A172 (cell line): ENCODE data around the gene NOLC1. TPM values are rescaled to one million over a fixed set of nuclear protein-coding genes. Genes with fewer than 3 reads are reported as not detected.

ENCODE experiments used
- DNase-seq: peaks from one replicate; pipeline ENCODE4 v3.0.0-alpha.2; 2015; ENCODE audit warnings: low spot score
- total RNA-seq: library from RNA; depleted of rRNA; stranded (reverse); fragments of >200 nt; shearing (Covaris generic); gene quantifications from 2 replicates; pipeline ENCODE4 v1.2.3, GENCODE V29; 2014; rRNA removed

The NOLC1 gene
- total RNA-seq, 1 experiment from 2014 or later = 87.7 TPM

DNA sequence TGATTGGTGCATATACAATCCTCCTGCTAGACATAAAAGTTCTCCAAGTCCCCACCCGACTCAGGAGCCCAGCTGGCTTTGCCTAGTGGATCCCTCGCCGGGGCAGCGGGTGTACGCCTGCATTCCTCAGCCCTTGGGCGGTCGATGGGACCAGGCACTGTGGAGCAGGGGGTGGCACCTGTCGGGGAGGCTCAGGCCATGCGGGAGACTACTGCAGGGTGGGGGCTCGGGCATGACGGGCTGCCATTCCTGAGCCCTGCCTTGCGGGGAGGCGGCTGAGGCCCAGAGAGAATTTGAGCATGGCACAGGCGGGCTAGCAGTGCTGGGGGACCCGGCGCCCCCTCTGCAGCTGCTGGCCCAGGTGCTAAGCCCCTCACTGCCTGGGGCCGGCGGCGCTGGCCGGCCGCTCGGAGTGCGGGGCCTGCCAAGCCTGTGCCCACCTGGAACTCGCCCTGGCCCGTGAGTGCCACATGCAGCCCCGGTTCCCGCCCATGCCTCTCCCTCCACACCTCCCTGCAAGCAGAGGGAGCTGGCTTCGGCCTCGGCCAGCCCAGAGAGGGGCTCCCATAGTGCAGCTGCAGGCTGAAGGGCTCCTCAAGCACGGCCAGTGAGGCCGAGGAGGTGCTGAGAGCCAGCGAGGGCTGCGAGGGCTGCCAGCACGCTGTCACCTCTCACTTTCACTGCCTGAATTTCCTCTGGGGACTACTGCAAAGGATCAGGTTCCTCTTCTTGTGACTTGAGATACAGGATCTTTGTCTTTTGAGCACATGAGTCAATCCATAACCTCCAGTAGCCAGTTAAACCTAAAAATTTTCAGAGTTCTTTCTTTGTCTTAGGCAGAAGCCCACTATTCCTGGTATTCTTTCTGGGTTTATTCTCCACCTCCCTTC, 48.8 kb downstream of the NOLC1 start:
- DNase-seq = no peak

GRCh38 chr10:102202386-102202785, 50.2 kb downstream of the NOLC1 start:
- DNase-seq = no peak

DNA sequence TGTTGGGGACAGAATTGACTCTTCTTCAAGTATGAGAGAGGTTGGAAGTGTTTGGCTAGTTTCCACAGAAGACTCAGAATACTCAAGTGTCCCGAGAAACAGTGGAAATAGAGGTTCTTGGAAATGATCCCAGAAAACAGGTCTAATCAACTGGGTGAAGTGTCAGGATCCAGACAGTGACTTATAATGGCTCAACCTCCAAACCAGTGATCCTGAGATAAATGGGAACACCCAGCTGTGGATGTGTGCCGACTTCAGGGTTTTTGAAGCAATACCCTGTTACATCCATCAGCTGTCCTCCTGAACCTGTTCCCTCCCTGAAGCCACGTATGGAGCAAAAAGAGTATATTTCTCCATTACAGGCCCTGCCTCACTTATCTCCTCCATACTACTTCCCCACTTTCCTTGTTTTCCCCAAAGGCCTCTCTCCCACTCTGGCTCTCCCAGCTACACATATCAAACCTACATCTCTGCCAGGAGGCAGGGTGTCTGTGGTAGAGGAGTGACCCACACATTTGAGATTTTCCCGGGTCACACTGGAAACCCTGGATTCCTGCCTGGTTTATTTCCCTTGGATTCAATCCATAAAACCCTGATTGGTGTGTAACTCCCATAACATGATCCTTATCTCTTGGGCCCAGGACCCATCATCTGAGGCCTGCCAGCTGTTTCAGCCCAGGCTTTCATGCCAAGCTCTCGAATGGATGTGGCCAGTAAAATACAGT, 56.3 kb downstream of the NOLC1 start:
- DNase-seq = peak; percentile 60

- DNase-seq = no peak
Observed at GRCh38 chr10:102211615-102212299, 59.6 kb downstream of the NOLC1 start.

Other genes starting within 250 kb of the NOLC1 start
- gene ARMH3, start 96.2 kb upstream of the NOLC1 start, total RNA-seq = 6.0 and 17.7 TPM in 2 replicates
- 39.7 and 49.6 TPM in 2 replicates for gene HPS6, start 87.0 kb upstream of the NOLC1 start, total RNA-seq
- 27.3 and 29.0 TPM in 2 replicates for gene LDB1, start 32.0 kb upstream of the NOLC1 start, total RNA-seq
- gene PPRC1, start 19.3 kb upstream of the NOLC1 start, total RNA-seq = 26.0 and 28.9 TPM in 2 replicates
- not detected in 2 replicates for gene ELOVL3, start 73.9 kb downstream of the NOLC1 start, total RNA-seq
- not detected in 2 replicates for gene PITX3, start 89.1 kb downstream of the NOLC1 start, total RNA-seq
- gene GBF1, start 93.1 kb downstream of the NOLC1 start, total RNA-seq = 31.9 and 32.9 TPM in 2 replicates
- gene NFKB2, start 243.3 kb downstream of the NOLC1 start, total RNA-seq = 60.9 and 63.0 TPM in 2 replicates